HEK293 (cell line): ENCODE measurements around the gene PTAR1.

Experiments used
- CTCF ChIA-PET: fragments of 350-600 bp; formaldehyde crosslinking; extraction: SDS; loops from one replicate; lab custom pipeline; 2021; ENCODE audit warnings: antibody characterized with exemption; lab: Yijun Ruan, JAX
- POLR2A ChIA-PET: fragments of 300-600 bp; formaldehyde crosslinking; extraction: SDS; loops from one replicate; lab custom pipeline; 2020; ENCODE audit warnings: antibody characterized with exemption, inconsistent platforms; lab: Yijun Ruan, JAX
- H3K27ac ChIP-seq: fragments of 200-500 bp; sonication (Bioruptor generic); 2 replicates; pipeline ENCODE4 v1.5.1; 2014; ENCODE audit warnings: low read depth, low read length, control low read depth, inconsistent platforms; ENCODE audit errors: extremely low read depth
- H3K36me3 ChIP-seq, 2 experiments: fragments of 200-500 bp in 1 of 2; sonication (Bioruptor generic) in 1 of 2; 1 replicate in 1 of 2; 2 replicates in 1 of 2; pipeline ENCODE4 v1.5.1; 2014 to 2017; ENCODE audit warnings: inconsistent platforms in 2 of 2, low read length in 2 of 2; ENCODE audit not compliant: control insufficient read depth in 2 of 2, insufficient read depth in 1 of 2
- H3K4me1 ChIP-seq: fragments of 200-500 bp; sonication (Bioruptor generic); 2 replicates; pipeline ENCODE4 v1.5.1; 2014; ENCODE audit warnings: mild to moderate bottlenecking, low read length, inconsistent platforms; ENCODE audit not compliant: control insufficient read depth, insufficient read depth
- H3K4me3 ChIP-seq: 2 replicates; pipeline ENCODE4 v1.5.1; 2011; ENCODE audit warnings: low read depth, mild to moderate bottlenecking, control low read depth, low read length, moderate library complexity
- H3K9me3 ChIP-seq: fragments of 200-500 bp; sonication (Bioruptor generic); 2 replicates; pipeline ENCODE4 v1.5.1; 2014; ENCODE audit warnings: low read depth, low read length, inconsistent platforms; ENCODE audit not compliant: control insufficient read depth, insufficient read depth
- EGR2 ChIP-seq: fragments of 450-650 bp; formaldehyde crosslinking; IDR thresholded peaks from 2 replicates; pipeline ENCODE4 v1.5.1; 2016; ENCODE audit warnings: low read depth, missing biosample characterization, missing genetic modification characterization
- HOXD13 ChIP-seq: sonication (generic); formaldehyde crosslinking; IDR thresholded peaks from 2 replicates; pipeline ENCODE4 v1.8.0; 2022; ENCODE audit warnings: missing genetic modification reagents, borderline replicate concordance
- INSM2 ChIP-seq: fragments of 450-650 bp; formaldehyde crosslinking; IDR thresholded peaks from 2 replicates; pipeline ENCODE4 v1.5.1; 2016; ENCODE audit warnings: missing biosample characterization, missing genetic modification characterization
- KLF16 ChIP-seq: fragments of 450-650 bp; formaldehyde crosslinking; IDR thresholded peaks from 2 replicates; pipeline ENCODE4 v1.5.1; 2017; ENCODE audit warnings: missing biosample characterization, missing genetic modification characterization
- PRDM10 ChIP-seq: fragments of 450-650 bp; formaldehyde crosslinking; IDR thresholded peaks from 2 replicates; pipeline ENCODE4 v1.5.1; 2016; ENCODE audit warnings: missing biosample characterization, missing genetic modification characterization
- SCRT1 ChIP-seq: fragments of 450-650 bp; formaldehyde crosslinking; IDR thresholded peaks from 2 replicates; pipeline ENCODE4 v1.5.1; 2016; ENCODE audit warnings: missing biosample characterization, missing genetic modification characterization, borderline replicate concordance
- ZFP69B ChIP-seq: fragments of 450-650 bp; formaldehyde crosslinking; IDR thresholded peaks from 2 replicates; pipeline ENCODE4 v1.5.1; 2016; ENCODE audit warnings: missing biosample characterization, missing genetic modification characterization
- ZNF121 ChIP-seq: fragments of 450-650 bp; formaldehyde crosslinking; IDR thresholded peaks from 2 replicates; pipeline ENCODE4 v1.5.1; 2016; ENCODE audit warnings: missing biosample characterization, missing genetic modification characterization
- ZNF132 ChIP-seq: fragments of 450-650 bp; formaldehyde crosslinking; IDR thresholded peaks from 2 replicates; pipeline ENCODE4 v1.5.1; 2017; ENCODE audit warnings: missing biosample characterization, missing genetic modification characterization, borderline replicate concordance
- ZNF138 ChIP-seq: fragments of 450-650 bp; formaldehyde crosslinking; IDR thresholded peaks from 2 replicates; pipeline ENCODE4 v1.5.1; 2016; ENCODE audit warnings: missing biosample characterization, missing genetic modification characterization, borderline replicate concordance
- ZNF2 ChIP-seq: fragments of 450-650 bp; formaldehyde crosslinking; IDR thresholded peaks from 2 replicates; pipeline ENCODE4 v1.5.1; 2016; ENCODE audit warnings: missing biosample characterization, missing genetic modification characterization
- ZNF274 ChIP-seq, 2 experiments: fragments of 200-500 bp in 1 of 2; fragments of 450-650 bp in 1 of 2; sonication (Bioruptor generic) in 1 of 2; formaldehyde crosslinking in 1 of 2; IDR thresholded peaks; 2 replicates each; pipeline versions ENCODE4 v1.5.1 to v1.6.1; 2014 to 2016; ENCODE audit warnings: borderline replicate concordance in 1 of 2, inconsistent platforms in 1 of 2, low read length in 1 of 2, missing biosample characterization in 1 of 2, missing genetic modification characterization in 1 of 2
- ZNF426 ChIP-seq: fragments of 450-650 bp; formaldehyde crosslinking; IDR thresholded peaks from 2 replicates; pipeline ENCODE4 v1.5.1; 2017; ENCODE audit warnings: missing biosample characterization, missing genetic modification characterization, mild to moderate bottlenecking, inconsistent platforms, moderate library complexity
- ZNF530 ChIP-seq: fragments of 450-650 bp; formaldehyde crosslinking; IDR thresholded peaks from 2 replicates; pipeline ENCODE4 v1.5.1; 2016; ENCODE audit warnings: low read depth, missing biosample characterization, missing genetic modification characterization
- ZNF626 ChIP-seq: fragments of 450-650 bp; sonication (Bioruptor Pico); formaldehyde crosslinking; IDR thresholded peaks from 2 replicates; pipeline ENCODE4 v1.5.1; 2018; ENCODE audit warnings: missing biosample characterization, missing genetic modification characterization, inconsistent platforms
- ZNF670 ChIP-seq: fragments of 450-650 bp; formaldehyde crosslinking; IDR thresholded peaks from 2 replicates; pipeline ENCODE4 v1.5.1; 2016; ENCODE audit warnings: missing biosample characterization, missing genetic modification characterization, low read depth
- ZNF692 ChIP-seq: fragments of 450-650 bp; formaldehyde crosslinking; IDR thresholded peaks from 2 replicates; pipeline ENCODE4 v1.5.1; 2016; ENCODE audit warnings: missing biosample characterization, missing genetic modification characterization
- ZNF747 ChIP-seq: fragments of 450-650 bp; formaldehyde crosslinking; IDR thresholded peaks from 2 replicates; pipeline ENCODE4 v1.5.1; 2016; ENCODE audit warnings: missing biosample characterization, missing genetic modification characterization
- ZNF768 ChIP-seq: fragments of 450-650 bp; formaldehyde crosslinking; IDR thresholded peaks from 2 replicates; pipeline ENCODE4 v1.5.1; 2018; ENCODE audit warnings: missing biosample characterization, mild to moderate bottlenecking, missing genetic modification characterization
- ZNF776 ChIP-seq: fragments of 450-650 bp; formaldehyde crosslinking; IDR thresholded peaks from 2 replicates; pipeline ENCODE4 v1.5.0; 2017; ENCODE audit warnings: missing biosample characterization, missing genetic modification characterization, borderline replicate concordance
- ZNF792 ChIP-seq: fragments of 450-650 bp; formaldehyde crosslinking; IDR thresholded peaks from 2 replicates; pipeline ENCODE4 v1.5.1; 2016; ENCODE audit warnings: missing biosample characterization, missing genetic modification characterization
- ZNF830 ChIP-seq: fragments of 450-650 bp; IDR thresholded peaks from 2 replicates; pipeline ENCODE4 v1.5.0; 2018; ENCODE audit warnings: missing biosample characterization, missing genetic modification characterization, low read depth, mild to moderate bottlenecking, moderate library complexity
- TF ChIP-seq, protein P1 (sequence below): fragments of 450-650 bp; formaldehyde crosslinking; IDR thresholded peaks from 2 replicates; pipeline ENCODE4 v1.5.1; 2016; ENCODE audit warnings: missing biosample characterization, missing genetic modification characterization

Gene PTAR1

DNA sequence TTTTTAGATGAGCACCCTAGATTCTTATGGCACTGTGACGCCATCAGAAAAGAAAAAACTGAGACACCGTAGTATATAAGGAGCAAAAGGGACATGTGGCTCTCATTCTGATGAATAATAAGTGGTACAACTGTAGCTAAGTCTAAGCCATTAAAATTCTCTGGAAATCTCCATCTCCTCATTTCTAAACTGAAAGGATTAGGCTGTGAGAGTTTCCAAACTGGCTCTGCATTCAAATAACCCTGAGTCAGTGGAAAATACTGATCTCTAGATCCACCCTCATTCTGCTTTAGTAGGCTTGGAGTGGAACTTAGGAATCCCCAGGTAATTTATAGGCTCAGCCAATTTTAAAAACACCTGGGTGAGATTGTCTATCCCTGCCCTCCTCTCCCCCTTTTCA lies 28.5 kb downstream of the PTAR1 start:
- Histone ChIP-seq H3K4me3 (no peak overlapping the region), H3K36me3 (peaks cover 4 to 56% of the 10 kb centered on the region in 2 experiments), H3K9me3 (no peaks in the 10 kb centered on the region)
- ChIA-PET CTCF (interaction anchor here (0.6 kb wide), 1 partner anchor 21 kb away, joined by 3 read pairs; no protein-coding TSS in a partner anchor), POLR2A (no interaction called here)
- TF ChIP-seq PRDM10 (tag by site-specific recombination) = no peak
- TF ChIP-seq, all 188 proteins: peak for 0
- no peak overlapping the region for H3K27ac ChIP-seq
- H3K4me1 ChIP-seq = no peaks in the 10 kb centered on the region

GRCh38 chr9:69719983-69720382 lies 39.8 kb downstream of the PTAR1 start:
- no peak overlapping the region for H3K27ac ChIP-seq
- H3K4me3 ChIP-seq = no peak overlapping the region
- CTCF ChIA-PET = interaction anchor here (0.7 kb wide), 1 partner anchor 88 kb away, joined by 3 read pairs; no protein-coding TSS in a partner anchor
- POLR2A ChIA-PET = no interaction called here
- H3K36me3 ChIP-seq = peaks cover 0 to 46% of the 10 kb centered on the region in 2 experiments; a peak in 2 of 3 replicates
- no peaks in the 10 kb centered on the region for H3K9me3 ChIP-seq
- H3K4me1 ChIP-seq = no peaks in the 10 kb centered on the region
- no peak for TF ChIP-seq HOXD13 (CRISPR knock-in tag)
- TF ChIP-seq KLF16 (tag by site-specific recombination) = no peak
- no peak for TF ChIP-seq ZNF274 (IDR thresholded peaks at IDR 0.05; ENCODE audit: low read length)
- TF ChIP-seq ZNF274 (tag by site-specific recombination; IDR thresholded peaks at IDR 0.05; ENCODE audit: borderline replicate concordance) = no peak
- no peak for TF ChIP-seq ZNF830 (tag by site-specific recombination)
- TF ChIP-seq ZFP69B (tag by site-specific recombination) = no peak
- TF ChIP-seq ZNF768 (tag by site-specific recombination) = no peak
- no peak for TF ChIP-seq ZNF132 (tag by site-specific recombination)
- TF ChIP-seq INSM2 (tag by site-specific recombination) = no peak
- TF ChIP-seq ZNF530 (tag by site-specific recombination) = no peak
- no peak for TF ChIP-seq ZNF138 (tag by site-specific recombination)
- TF ChIP-seq ZNF2 = no peak
- no peak for TF ChIP-seq ZNF747 (tag by site-specific recombination)

DNA sequence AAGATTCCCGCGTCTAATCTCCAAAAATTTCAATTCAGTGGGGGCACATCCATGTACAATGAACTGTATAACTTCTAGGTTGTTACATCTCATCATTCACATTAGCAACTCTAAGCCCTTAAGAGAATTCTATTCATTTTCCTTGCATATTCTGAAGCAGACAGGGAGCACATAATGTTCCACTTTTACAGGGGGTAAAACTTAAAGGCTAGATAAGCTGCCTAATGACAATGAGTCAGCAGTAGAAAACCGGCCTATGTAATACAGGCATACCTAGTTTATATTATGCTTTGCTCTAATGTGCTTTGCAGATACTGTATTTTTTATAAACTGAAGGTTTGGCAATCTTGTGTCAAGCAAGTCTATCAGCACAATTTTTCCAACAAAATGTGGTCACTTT lies 40.4 kb downstream of the PTAR1 start:
- ChIA-PET POLR2A (no interaction called here), CTCF (no interaction called here)
- Histone ChIP-seq H3K4me1 (no peaks in the 10 kb centered on the region), H3K4me3 (no peak overlapping the region), H3K36me3 (peaks cover 0 to 42% of the 10 kb centered on the region in 2 experiments; a peak in 2 of 3 replicates), H3K9me3 (no peaks in the 10 kb centered on the region), H3K27ac (no peak overlapping the region)
- TF ChIP-seq ZNF670 (no peak), ZNF692 (tag by site-specific recombination) (no peak), ZNF121 (tag by site-specific recombination) (no peak), ZNF776 (tag by site-specific recombination) (no peak), ZNF426 (tag by site-specific recombination) (no peak), ZNF792 (no peak), ZNF626 (tag by site-specific recombination) (no peak), EGR2 (no peak), SCRT1 (tag by site-specific recombination) (no peak)
- TF ChIP-seq, protein P1, sequence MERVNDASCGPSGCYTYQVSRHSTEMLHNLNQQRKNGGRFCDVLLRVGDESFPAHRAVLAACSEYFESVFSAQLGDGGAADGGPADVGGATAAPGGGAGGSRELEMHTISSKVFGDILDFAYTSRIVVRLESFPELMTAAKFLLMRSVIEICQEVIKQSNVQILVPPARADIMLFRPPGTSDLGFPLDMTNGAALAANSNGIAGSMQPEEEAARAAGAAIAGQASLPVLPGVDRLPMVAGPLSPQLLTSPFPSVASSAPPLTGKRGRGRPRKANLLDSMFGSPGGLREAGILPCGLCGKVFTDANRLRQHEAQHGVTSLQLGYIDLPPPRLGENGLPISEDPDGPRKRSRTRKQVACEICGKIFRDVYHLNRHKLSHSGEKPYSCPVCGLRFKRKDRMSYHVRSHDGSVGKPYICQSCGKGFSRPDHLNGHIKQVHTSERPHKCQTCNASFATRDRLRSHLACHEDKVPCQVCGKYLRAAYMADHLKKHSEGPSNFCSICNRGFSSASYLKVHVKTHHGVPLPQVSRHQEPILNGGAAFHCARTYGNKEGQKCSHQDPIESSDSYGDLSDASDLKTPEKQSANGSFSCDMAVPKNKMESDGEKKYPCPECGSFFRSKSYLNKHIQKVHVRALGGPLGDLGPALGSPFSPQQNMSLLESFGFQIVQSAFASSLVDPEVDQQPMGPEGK (tag by site-specific recombination) = no peak
